PC-3 (cell line): ENCODE data around the gene WNK2. TPM values are rescaled to one million over a fixed set of nuclear protein-coding genes. Genes with fewer than 3 reads are reported as not detected.

ENCODE experiments used
- ATAC-seq: fragments of 200-7000 bp; cut with Tn5 transposase; 2 replicates; pipeline ENCODE4 v1.9.1; 2020; ENCODE audit warnings: mild to moderate bottlenecking, moderate library complexity
- BruUV-seq: library from RNA; stranded (reverse); fragments of 400-500 nt; replicated peaks from 2 replicates; lab custom pipeline; 2021; lab: Mats Ljungman, UMichigan
- CTCF ChIA-PET: fragments of 300-600 bp; sonication (Branson Sonifier 250); formaldehyde crosslinking; loops from one replicate; lab custom pipeline; 2022; ENCODE audit warnings: antibody characterized with exemption; lab: Charles Lee
- POLR2A ChIA-PET: fragments of 300-600 bp; sonication (Branson Sonifier 250); formaldehyde crosslinking; loops from one replicate; lab custom pipeline; 2022; ENCODE audit warnings: antibody characterized with exemption; ENCODE audit not compliant: unreplicated experiment; lab: Charles Lee
- DNase-seq: peaks from one replicate; pipeline ENCODE4 v3.0.0-alpha.2; 2015
- H2AFZ ChIP-seq: fragments of 300-600 bp; sonication (generic); 2 replicates; pipeline ENCODE4 v1.6.0; 2016; ENCODE audit warnings: antibody characterized with exemption, low read length
- H3F3A ChIP-seq: fragments of 300-600 bp; sonication (generic); one replicate; pipeline ENCODE4 v1.6.0; 2017; ENCODE audit warnings: antibody characterized with exemption, low read length, control low read depth, mild to moderate bottlenecking; ENCODE audit not compliant: unreplicated experiment
- H3K27ac ChIP-seq: fragments of 300-600 bp; sonication (generic); 2 replicates; pipeline ENCODE4 v1.5.1; 2016; ENCODE audit warnings: mild to moderate bottlenecking, low read length
- H3K27me3 ChIP-seq: fragments of 300-600 bp; sonication (generic); 2 replicates; pipeline ENCODE4 v1.6.1; 2016; ENCODE audit warnings: low read length, mixed read lengths
- H3K36me3 ChIP-seq: fragments of 300-600 bp; sonication (generic); 2 replicates; pipeline ENCODE4 v1.6.1; 2016; ENCODE audit warnings: low read depth, mixed run types, low read length, mixed read lengths
- H3K4me1 ChIP-seq: fragments of 300-600 bp; sonication (generic); 2 replicates; pipeline ENCODE4 v1.5.1; 2016; ENCODE audit warnings: low read length; ENCODE audit not compliant: insufficient read depth
- H3K4me2 ChIP-seq: fragments of 300-600 bp; sonication (generic); 2 replicates; pipeline ENCODE4 v1.6.0; 2016; ENCODE audit warnings: low read length
- H3K4me3 ChIP-seq: fragments of 300-600 bp; sonication (generic); 2 replicates; pipeline ENCODE4 v1.5.1; 2016; ENCODE audit warnings: mild to moderate bottlenecking, low read length, mixed read lengths
- H3K79me2 ChIP-seq: fragments of 300-600 bp; sonication (generic); 2 replicates; pipeline ENCODE4 v1.6.1; 2017; ENCODE audit warnings: low read length, mixed read lengths
- H3K9ac ChIP-seq: fragments of 300-600 bp; sonication (generic); 2 replicates; pipeline ENCODE4 v1.6.0; 2016; ENCODE audit warnings: mild to moderate bottlenecking, low read length
- H3K9me2 ChIP-seq: fragments of 300-600 bp; sonication (generic); replicated peaks from 2 replicates; pipeline ENCODE4 v1.6.1; 2016; ENCODE audit warnings: mixed run types, low read length, mixed read lengths
- H3K9me3 ChIP-seq: fragments of 300-600 bp; sonication (generic); 2 replicates; pipeline ENCODE4 v1.6.1; 2016; ENCODE audit warnings: low read length, mixed read lengths
- H4K20me1 ChIP-seq: fragments of 300-600 bp; sonication (generic); 2 replicates; pipeline ENCODE4 v1.6.1; 2016; ENCODE audit warnings: low read length, mixed read lengths
- CTCF ChIP-seq: fragments of 300-600 bp; sonication (generic); conservative IDR thresholded peaks from 2 replicates; pipeline ENCODE4 v1.5.1; 2017; ENCODE audit warnings: antibody characterized with exemption, low read depth, mild to moderate bottlenecking, low read length
- EZH2 ChIP-seq: fragments of 300-600 bp; sonication (generic); IDR thresholded peaks from one replicate; pipeline ENCODE4 v1.6.1; 2017; ENCODE audit warnings: antibody characterized with exemption, mild to moderate bottlenecking, low read length; ENCODE audit not compliant: unreplicated experiment
- EZH2phosphoT487 ChIP-seq: fragments of 300-600 bp; sonication (generic); IDR thresholded peaks from 2 replicates; pipeline ENCODE4 v1.6.1; 2018; ENCODE audit warnings: mild to moderate bottlenecking, antibody characterized with exemption, low read length, borderline replicate concordance
- intact Hi-C: fragments of 100-400 bp; cut with micrococcal nuclease; formaldehyde crosslinking; loops from 2 replicates; pipeline ENCODE4 v1.9.0; 2023
- total RNA-seq: library from RNA; depleted of rRNA; stranded (reverse); fragments of >200 nt; gene quantifications from 2 replicates; pipeline ENCODE4 v1.2.3, GENCODE V29; 2014

Gene WNK2
- total RNA-seq, 1 experiment from 2014 or later: 11.7 TPM

GRCh38 chr9:93148721-93149120, 35.2 kb upstream of the WNK2 start:
- H3K9me2 ChIP-seq: no peaks in the 10 kb centered on the region
- H4K20me1 ChIP-seq: no peaks in the 10 kb centered on the region
- POLR2A ChIA-PET: no interaction called here
- TF ChIP-seq CTCF (no peak), EZH2 (no peak), EZH2phosphoT487 (no peak)
- no peak overlapping the region for H3K9ac ChIP-seq
- no peaks in the 10 kb centered on the region for H3K9me3 ChIP-seq
- no peaks in the 10 kb centered on the region for H3K27me3 ChIP-seq
- ATAC-seq (no peak), DNase-seq (no peak)
- no TSS peak for BruUV-seq
- H3K36me3 ChIP-seq: no peaks in the 10 kb centered on the region
- no peak overlapping the region for H3K4me3 ChIP-seq
- 0 out of 2 replicates have a peak, but pooled peaks cover 12% of the 10 kb centered on the region for H3K4me1 ChIP-seq
- intact Hi-C loops: no loop called here
- peak overlapping the region; percentile 54 for H3K4me2 ChIP-seq
- H2AFZ ChIP-seq: no peak overlapping the region
- peak overlapping the region; percentile 58 for H3K27ac ChIP-seq
- H3F3A ChIP-seq: no peaks in the 10 kb centered on the region
- CTCF ChIA-PET: interaction anchor here (0.5 kb wide), 1 partner anchor 163 kb away, joined by 3 read pairs; no protein-coding TSS in a partner anchor
- H3K79me2 ChIP-seq: no peaks in the 10 kb centered on the region

GRCh38 chr9:93149361-93149760, 34.6 kb upstream of the WNK2 start:
- BruUV-seq: no TSS peak
- Histone ChIP-seq H4K20me1 (no peaks in the 10 kb centered on the region), H3K27me3 (no peaks in the 10 kb centered on the region), H3K9ac (no peak overlapping the region), H3K9me3 (no peaks in the 10 kb centered on the region), H3K9me2 (no peaks in the 10 kb centered on the region), H3K4me3 (0 out of 2 replicates have a peak overlapping the region, but pooled peaks have one; percentile 35), H3F3A (no peaks in the 10 kb centered on the region), H3K4me2 (peak overlapping the region; percentile 54), H3K79me2 (no peaks in the 10 kb centered on the region), H3K4me1 (0 out of 2 replicates have a peak, but pooled peaks cover 6% of the 10 kb centered on the region), H3K27ac (peak overlapping the region; percentile 58), H2AFZ (no peak overlapping the region), H3K36me3 (no peaks in the 10 kb centered on the region)
- ATAC-seq (peak; percentile 64), DNase-seq (peak; percentile 48)
- POLR2A ChIA-PET: no interaction called here
- CTCF ChIA-PET: interaction anchor here (0.5 kb wide), 1 partner anchor 162 kb away, joined by 3 read pairs; no protein-coding TSS in a partner anchor
- TF ChIP-seq CTCF (no peak), EZH2phosphoT487 (no peak), EZH2 (no peak)
- intact Hi-C loops: no loop called here

- ATAC-seq (no peak), DNase-seq (no peak)
- H3K27me3 ChIP-seq: no peaks in the 10 kb centered on the region
- no peak overlapping the region for H3K4me3 ChIP-seq
- H4K20me1 ChIP-seq: no peaks in the 10 kb centered on the region
- POLR2A ChIA-PET: no interaction called here
- no peaks in the 10 kb centered on the region for H3K36me3 ChIP-seq
- intact Hi-C loops: no loop called here
- BruUV-seq: no TSS peak
- CTCF ChIA-PET: no interaction called here
- TF ChIP-seq EZH2: no peak
- TF ChIP-seq CTCF: no peak
- TF ChIP-seq EZH2phosphoT487: no peak
- no peak overlapping the region for H3K9ac ChIP-seq
- H3K4me1 ChIP-seq: 0 out of 2 replicates have a peak, but pooled peaks cover 5% of the 10 kb centered on the region
- no peaks in the 10 kb centered on the region for H3K9me3 ChIP-seq
- no peak overlapping the region for H2AFZ ChIP-seq
- H3K27ac ChIP-seq: no peak overlapping the region
- H3K4me2 ChIP-seq: no peak overlapping the region
- H3F3A ChIP-seq: no peaks in the 10 kb centered on the region
- H3K79me2 ChIP-seq: no peaks in the 10 kb centered on the region
- no peaks in the 10 kb centered on the region for H3K9me2 ChIP-seq
Observed at GRCh38 chr9:93151097-93151784, 32.7 kb upstream of the WNK2 start.
